Measurements from ENCODE around the gene HRG. TPM values are rescaled to one million over a fixed set of nuclear protein-coding genes. Genes with fewer than 3 reads are reported as not detected.
A peak's percentile ranks its signal among the peaks of the same experiment; 100 is the strongest.

HRG gene
- total and polyA plus RNA-seq, 2 of the 4 experiments (the other 2 are of a cell fraction), result not detected

- Histone ChIP-seq H2BK20ac (ENCODE audit: low read depth, low read length) (no peak overlapping the region), H4K20me1 (ENCODE audit: insufficient read depth, low read length) (no peaks in the 10 kb centered on the region), H2BK120ac (ENCODE audit: low read depth, low read length) (peak overlapping the region; percentile 68; the same call in 1 of the 2 replicates), H3K27me3 (ENCODE audit: control insufficient read depth, insufficient read depth, low read length) (peaks cover 14% of the 10 kb centered on the region), H3K14ac (replicated peaks; ENCODE audit: low read depth, low read length) (no peak overlapping the region), H3K79me1 (ENCODE audit: low read depth in 1 of 2, low read length in 2 of 2) (no peaks in the 10 kb centered on the region), H3K36me3 (ENCODE audit: control insufficient read depth, insufficient read depth, low read length) (no peaks in the 10 kb centered on the region), H3K9me1 (ENCODE audit: insufficient read depth, low read length) (no peaks in the 10 kb centered on the region), H3K23ac (ENCODE audit: low read depth, low read length) (no peak overlapping the region), H3K56ac (ENCODE audit: extremely low read depth, insufficient read depth, low read length) (no peak overlapping the region), H4K91ac (ENCODE audit: insufficient read depth, low read depth, low read length) (no peak overlapping the region), H3K18ac (ENCODE audit: low read depth, low read length) (no peak overlapping the region), H2AK9ac (replicated peaks; ENCODE audit: low read depth, low read length, poor library complexity) (peak overlapping the region; percentile 83), H3K9ac (ENCODE audit: low read depth, low read length) (peak overlapping the region; percentile 63), H3K4ac (ENCODE audit: low read depth, low read length) (no peak overlapping the region), H3K4me3 (ENCODE audit: insufficient read depth, low read depth, low read length) (peak overlapping the region; percentile 10; the same call in 1 of the 2 replicates), H3K9me3 (ENCODE audit: control insufficient read depth, insufficient read depth, low read length) (no peaks in the 10 kb centered on the region), H2AFZ (replicated peaks; ENCODE audit: low read length, poor library complexity) (peak overlapping the region; percentile 96), H3K4me1 (ENCODE audit: control insufficient read depth, insufficient read depth, low read length) (no peaks in the 10 kb centered on the region), H2BK15ac (ENCODE audit: low read depth, low read length) (no peak overlapping the region), H4K8ac (ENCODE audit: low read depth in 2 of 2, low read length in 2 of 2) (no peak overlapping the region), H2AK5ac (ENCODE audit: low read depth, low read length) (no peak overlapping the region; the same call in 1 of the 2 replicates), H2BK5ac (ENCODE audit: low read depth, low read length, poor library complexity, severe bottlenecking) (no peak overlapping the region), H3K4me2 (ENCODE audit: low read depth, low read length) (peak overlapping the region; percentile 63), H3K27ac (ENCODE audit: insufficient read depth, low read length) (no peak overlapping the region), H4K5ac (ENCODE audit: low read depth, low read length) (no peak overlapping the region)
- intact Hi-C loops (cut with micrococcal nuclease) (loop anchor here (2.0 to 5.0 kb wide), 4 partner anchors 76 to 635 kb away; no protein-coding TSS in a partner anchor), dilution Hi-C loops (cut with HindIII; ENCODE audit: low sequenced_read_pairs, unreplicated experiment) (no loop called here), in situ Hi-C loops (cut with MboI; ENCODE audit: low sequenced_read_pairs) (loop anchor here (5.0 kb wide), 1 partner anchor 205 kb away; no protein-coding TSS in a partner anchor)
- 24% methylated on average over 16 of the region's 31 CpGs; no CpG with 5 or more reads in 1 of the 2 experiments for WGBS, 2 experiments (ENCODE audit: extremely low coverage in 2 of 2, insufficient read length in 1 of 2)
- POLR2A ChIA-PET (ENCODE audit: unreplicated experiment), result interaction anchor here (1.2 kb wide), 1 partner anchor 167 kb away, joined by 4 read pairs; the partner anchor contains the start of gene EIF4A2
- ATAC-seq (ENCODE audit: low read depth) (peak; percentile 99), DNase-seq (peak; percentile 96)
- no TSS peak for BruUV-seq (replicated peaks)
- CTCF ChIA-PET, result interaction anchor here (0.5 to 3.8 kb wide), 22 partner anchors 9 to 645 kb away, joined by 3 to 28 read pairs (median 4); partner anchors contain the start of gene DNAJB11
- TF ChIP-seq POLR2A (IDR thresholded peaks at IDR 0.05; ENCODE audit: low read depth, low read length) (no peak), CEBPB (IDR thresholded peaks at IDR 0.05; ENCODE audit: low read depth, low read length) (peak; percentile 5; the same call in 1 of the 2 replicates), SMC3 (IDR thresholded peaks at IDR 0.05; ENCODE audit: low read depth, low read length) (peak; percentile 68), RCOR1 (IDR thresholded peaks at IDR 0.05; ENCODE audit: insufficient replicate concordance, low read length) (no peak), ELK1 (IDR thresholded peaks at IDR 0.05; ENCODE audit: borderline replicate concordance, low read depth, low read length) (no peak), NFE2L2 (IDR thresholded peaks at IDR 0.05; ENCODE audit: low read depth, low read length) (no peak), BHLHE40 (IDR thresholded peaks at IDR 0.05; ENCODE audit: low read depth, low read length) (no peak), CTCF (conservative IDR thresholded peaks at IDR 0.05; ENCODE audit: low read depth, low read length) (peak; percentile 96), USF2 (IDR thresholded peaks at IDR 0.05; ENCODE audit: low read depth, low read length) (no peak), MXI1 (IDR thresholded peaks at IDR 0.05; ENCODE audit: borderline replicate concordance, low read depth, low read length) (no peak), MAZ (IDR thresholded peaks at IDR 0.05; ENCODE audit: borderline replicate concordance, low read depth, low read length) (peak; percentile 52; the same call in 1 of the 2 replicates), RFX5 (IDR thresholded peaks at IDR 0.05; ENCODE audit: low read depth, low read length) (no peak), FOS (IDR thresholded peaks at IDR 0.05; ENCODE audit: low read depth, low read length) (no peak)
Measured at GRCh38 chr3:186617036-186617946, 48.5 kb upstream of the HRG start.
